ENCODE measurements around the gene EVI5.
"Not testable (repeated sequence)": the region's sequence is repeated elsewhere in the genome, so short reads cannot be mapped to it uniquely, and the experiment has no call there.

The EVI5 gene

DNA sequence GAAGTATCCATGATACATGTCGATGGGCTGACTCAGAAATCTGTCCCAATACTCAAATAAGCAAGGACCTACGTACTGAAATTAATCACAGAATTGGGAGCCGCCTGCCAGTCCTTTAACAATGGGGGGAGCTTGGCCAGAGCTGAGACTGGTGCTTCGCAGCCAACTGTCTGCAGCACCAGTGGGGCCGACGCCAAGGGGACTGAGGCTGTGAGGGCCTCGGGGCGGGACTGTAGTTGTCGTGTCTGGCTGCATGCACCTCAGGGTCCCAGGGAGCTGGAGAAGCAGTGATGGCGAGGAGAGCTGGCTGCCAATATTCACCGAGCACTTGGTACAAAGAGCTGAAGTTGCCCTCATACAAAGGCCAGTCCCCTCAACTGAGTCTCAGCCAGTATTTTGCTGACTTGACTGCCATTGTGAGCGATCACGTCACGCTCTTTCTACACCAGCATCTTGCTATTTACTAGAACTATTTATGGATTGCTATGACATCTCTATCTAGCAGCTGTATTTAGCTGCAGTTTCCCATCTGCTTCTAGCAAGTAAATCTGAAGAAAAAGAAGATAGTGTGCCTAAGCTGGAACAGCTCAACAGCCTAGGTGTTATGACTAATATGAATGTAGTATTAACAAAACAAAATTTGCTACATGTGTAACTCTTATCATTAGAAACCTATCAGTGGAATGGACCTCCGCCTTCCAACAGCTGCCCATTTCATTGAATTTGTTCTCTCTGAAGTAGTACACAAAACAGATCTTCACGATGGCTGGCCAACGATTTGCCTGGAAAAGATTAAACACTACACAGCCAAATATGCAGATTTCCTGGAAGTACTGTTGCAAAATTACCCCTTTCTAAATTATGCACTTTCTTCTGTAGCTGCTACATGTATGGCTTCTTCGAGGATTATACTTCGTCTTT, 29.1 kb downstream of the EVI5 start:
- H3K27me3 ChIP-seq (ENCODE audit: control insufficient read depth, insufficient read depth, low read length) = no peaks in the 10 kb centered on the region
- no peak overlapping the region for H3K4me3 ChIP-seq (ENCODE audit: low read length)
- no peaks in the 10 kb centered on the region for H3K36me3 ChIP-seq (ENCODE audit: control insufficient read depth, insufficient read depth, low read length)
- H3K27ac ChIP-seq (ENCODE audit: low read depth, low read length) = no peak overlapping the region
- no peak overlapping the region for H3K9ac ChIP-seq (ENCODE audit: low read length)
- no peaks in the 10 kb centered on the region for H3K4me1 ChIP-seq (ENCODE audit: control insufficient read depth, insufficient read depth, low read length)

DNA sequence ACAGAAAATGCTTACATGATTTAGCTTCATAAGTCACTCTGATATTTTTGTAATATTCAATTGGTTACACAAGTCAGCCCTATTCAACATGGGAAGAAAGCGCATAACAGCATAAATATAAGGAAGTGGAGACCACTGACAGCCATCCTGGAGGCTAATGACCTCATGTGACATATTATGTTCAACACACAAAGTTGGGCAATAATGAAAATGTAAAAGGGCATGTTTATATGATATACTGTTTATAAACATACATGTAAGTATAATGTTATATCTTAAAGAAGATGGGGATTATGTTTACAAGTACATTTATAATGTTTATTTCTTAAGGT, 30.2 kb downstream of the EVI5 start:
- Histone ChIP-seq H3K4me1 (ENCODE audit: control insufficient read depth, insufficient read depth, low read length) (no peaks in the 10 kb centered on the region), H3K4me3 (ENCODE audit: low read length) (no peak overlapping the region), H3K36me3 (ENCODE audit: control insufficient read depth, insufficient read depth, low read length) (no peaks in the 10 kb centered on the region), H3K27ac (ENCODE audit: low read depth, low read length) (no peak overlapping the region), H3K27me3 (ENCODE audit: control insufficient read depth, insufficient read depth, low read length) (no peaks in the 10 kb centered on the region), H3K9ac (ENCODE audit: low read length) (no peak overlapping the region)

DNA sequence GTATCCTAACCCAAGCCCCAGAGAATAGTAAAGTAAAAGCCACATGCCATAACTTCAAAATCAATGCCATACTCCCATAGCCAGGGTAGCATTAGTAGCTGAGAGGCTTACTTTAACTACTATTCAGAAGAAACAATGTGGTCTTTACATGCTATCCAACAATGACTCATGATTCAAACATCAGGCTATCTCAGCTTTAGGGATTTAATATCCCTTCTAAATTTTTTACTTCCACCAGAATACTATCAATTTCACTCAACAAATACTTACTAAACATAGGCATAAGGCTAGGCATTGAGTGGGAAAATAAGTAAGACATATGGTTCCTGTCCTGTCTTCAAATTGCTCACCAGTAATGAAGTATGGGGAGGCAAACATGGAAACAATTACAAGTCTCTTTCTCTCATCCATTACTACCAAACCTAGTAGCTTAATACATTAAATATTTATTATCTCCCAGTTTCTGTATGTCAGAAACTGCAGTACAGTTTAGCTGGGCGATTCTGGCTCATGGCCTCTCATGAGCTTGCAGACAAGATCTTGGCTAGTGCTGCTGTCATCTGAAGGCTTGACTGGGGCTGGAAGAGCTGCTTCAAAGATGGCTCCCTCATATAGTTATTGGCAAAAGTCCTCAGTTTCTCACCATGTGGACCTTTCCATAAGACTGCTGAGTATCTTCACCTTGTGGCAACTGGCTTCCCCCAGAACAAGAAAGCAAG, 30.7 kb downstream of the EVI5 start:
- no peak overlapping the region for H3K4me3 ChIP-seq (ENCODE audit: low read length)
- H3K36me3 ChIP-seq (ENCODE audit: control insufficient read depth, insufficient read depth, low read length) = no peaks in the 10 kb centered on the region
- H3K9ac ChIP-seq (ENCODE audit: low read length) = no peak overlapping the region
- no peaks in the 10 kb centered on the region for H3K27me3 ChIP-seq (ENCODE audit: control insufficient read depth, insufficient read depth, low read length)
- no peak overlapping the region for H3K27ac ChIP-seq (ENCODE audit: low read depth, low read length)
- H3K4me1 ChIP-seq (ENCODE audit: control insufficient read depth, insufficient read depth, low read length) = no peaks in the 10 kb centered on the region

DNA sequence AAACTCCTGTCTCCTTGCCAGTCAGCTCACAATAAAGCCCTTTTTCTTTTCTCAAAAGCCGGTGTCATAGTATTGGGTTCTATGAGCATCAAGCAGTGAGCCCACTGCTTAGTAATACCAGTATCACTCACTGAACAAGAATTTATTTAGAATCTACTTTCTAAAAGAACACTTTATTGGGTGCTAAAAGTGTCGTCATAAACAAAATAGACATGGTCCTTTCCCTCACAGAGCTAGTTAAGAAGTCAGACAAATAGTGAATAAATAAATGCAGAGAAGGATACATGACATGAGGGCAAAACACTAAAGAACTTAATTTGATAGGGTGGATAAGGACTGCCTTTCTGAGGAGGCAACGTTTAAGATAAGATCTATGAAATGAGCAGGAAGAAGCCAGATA, 32.2 kb downstream of the EVI5 start:
- Histone ChIP-seq H3K4me3 (ENCODE audit: low read length) (no peak overlapping the region), H3K27me3 (ENCODE audit: control insufficient read depth, insufficient read depth, low read length) (no peaks in the 10 kb centered on the region), H3K9ac (ENCODE audit: low read length) (no peak overlapping the region), H3K4me1 (ENCODE audit: control insufficient read depth, insufficient read depth, low read length) (no peaks in the 10 kb centered on the region), H3K27ac (ENCODE audit: low read depth, low read length) (no peak overlapping the region), H3K36me3 (ENCODE audit: control insufficient read depth, insufficient read depth, low read length) (no peaks in the 10 kb centered on the region)

DNA sequence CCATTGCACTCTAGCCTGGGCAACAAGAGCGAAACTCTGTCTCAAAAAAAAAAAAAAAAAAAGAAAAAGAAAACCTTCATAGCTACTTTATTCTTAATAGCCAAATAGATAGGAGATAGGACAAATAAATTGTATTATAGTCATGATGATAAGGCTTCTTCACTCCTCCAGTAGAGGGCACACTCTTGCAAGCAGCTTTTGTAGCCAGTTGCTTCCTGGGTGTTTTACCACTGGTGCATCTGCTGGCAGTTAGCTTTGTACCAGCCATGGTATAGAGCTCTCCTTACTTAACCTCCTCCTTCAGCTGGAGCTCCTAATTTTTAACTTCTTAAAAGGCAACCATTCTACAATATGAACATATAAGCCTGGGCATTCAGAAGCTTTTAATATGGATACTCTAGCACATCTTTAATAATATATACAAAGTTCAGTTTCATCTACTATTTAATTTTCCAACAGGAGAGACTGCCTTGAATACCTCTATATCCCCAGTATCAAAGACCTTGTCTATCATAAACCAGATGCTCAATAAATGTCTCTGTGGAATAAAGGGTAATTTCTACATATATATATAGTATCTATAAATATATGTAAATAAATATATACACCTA, 35.8 kb downstream of the EVI5 start:
- Histone ChIP-seq H3K27me3 (ENCODE audit: control insufficient read depth, insufficient read depth, low read length) (no peaks in the 10 kb centered on the region), H3K36me3 (ENCODE audit: control insufficient read depth, insufficient read depth, low read length) (no peaks in the 10 kb centered on the region)

DNA sequence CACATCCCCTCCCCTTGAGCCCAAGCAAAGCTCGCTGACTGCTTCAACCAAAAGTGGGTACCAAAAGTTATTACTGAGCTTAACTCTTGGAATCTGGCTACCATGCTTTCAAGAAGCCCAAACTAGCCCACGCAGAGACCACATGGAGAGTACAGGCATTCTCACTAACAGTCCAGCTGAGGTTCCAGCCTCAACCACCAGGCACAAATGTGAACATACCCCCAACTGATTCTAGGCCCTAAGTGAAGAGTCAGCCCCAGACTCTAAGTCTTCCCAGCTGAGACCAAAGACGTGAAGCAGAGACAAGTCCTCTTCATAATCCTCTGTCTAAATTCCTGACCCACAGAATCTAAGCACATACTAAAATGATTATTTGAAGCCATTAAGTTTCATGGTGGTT, 36.8 kb downstream of the EVI5 start:
- Histone ChIP-seq H3K9ac (ENCODE audit: low read length) (no peak overlapping the region), H3K27me3 (ENCODE audit: control insufficient read depth, insufficient read depth, low read length) (no peaks in the 10 kb centered on the region), H3K4me1 (ENCODE audit: control insufficient read depth, insufficient read depth, low read length) (no peaks in the 10 kb centered on the region), H3K4me3 (ENCODE audit: low read length) (no peak overlapping the region), H3K36me3 (ENCODE audit: control insufficient read depth, insufficient read depth, low read length) (no peaks in the 10 kb centered on the region), H3K27ac (ENCODE audit: low read depth, low read length) (no peak overlapping the region)

More for the DNA sequence above, 35.8 kb downstream of the EVI5 start:
- Histone ChIP-seq H3K4me1 (ENCODE audit: control insufficient read depth, insufficient read depth, low read length) (no peaks in the 10 kb centered on the region), H3K9ac (ENCODE audit: low read length) (no peak overlapping the region), H3K4me3 (ENCODE audit: low read length) (no peak overlapping the region), H3K27ac (ENCODE audit: low read depth, low read length) (no peak overlapping the region)

DNA sequence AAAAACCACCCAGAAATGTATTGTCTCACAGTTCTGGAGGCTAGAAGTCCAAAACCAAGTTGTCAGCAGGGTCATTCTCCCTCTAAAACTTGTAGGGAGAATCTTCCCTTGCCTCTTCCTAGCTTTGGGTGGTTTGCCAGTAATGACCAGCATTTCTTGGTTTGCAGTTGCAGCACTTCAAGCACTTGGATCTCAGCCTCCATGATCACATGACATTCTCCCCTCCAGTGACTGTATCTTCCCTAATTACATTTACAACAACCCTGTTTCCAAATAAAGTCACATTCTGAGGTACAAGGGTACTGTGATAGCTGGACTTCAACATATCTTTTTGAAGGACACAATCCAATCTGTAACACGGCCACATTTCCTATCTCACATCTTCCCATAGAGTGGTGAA, 37.2 kb downstream of the EVI5 start:
- Histone ChIP-seq H3K27me3 (ENCODE audit: control insufficient read depth, insufficient read depth, low read length) (no peaks in the 10 kb centered on the region), H3K27ac (ENCODE audit: low read depth, low read length) (no peak overlapping the region), H3K36me3 (ENCODE audit: control insufficient read depth, insufficient read depth, low read length) (no peaks in the 10 kb centered on the region), H3K4me3 (ENCODE audit: low read length) (no peak overlapping the region), H3K9ac (ENCODE audit: low read length) (no peak overlapping the region), H3K4me1 (ENCODE audit: control insufficient read depth, insufficient read depth, low read length) (no peaks in the 10 kb centered on the region)

DNA sequence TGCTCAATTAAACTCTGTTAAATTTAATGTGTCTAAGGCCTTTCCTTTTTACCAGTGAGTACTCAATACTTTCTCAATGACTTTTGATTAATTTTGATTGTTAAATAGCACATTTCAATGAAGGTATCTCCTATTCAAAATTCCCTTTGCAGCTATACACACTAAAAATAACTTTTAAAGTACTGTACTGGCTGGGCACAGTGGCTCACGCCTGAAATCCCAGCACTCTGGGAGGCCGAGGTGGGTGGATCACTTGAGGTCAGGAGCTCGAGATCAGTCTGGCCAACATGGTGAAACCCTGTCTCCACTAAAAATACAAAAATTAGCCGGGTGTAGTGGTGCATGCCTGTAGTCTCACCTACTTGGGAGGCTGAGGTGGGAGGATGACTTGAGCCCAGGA, 38.7 kb downstream of the EVI5 start:
- H3K4me3 ChIP-seq (ENCODE audit: low read length); H3K4me1 ChIP-seq (ENCODE audit: control insufficient read depth, insufficient read depth, low read length); H3K27me3 ChIP-seq (ENCODE audit: control insufficient read depth, insufficient read depth, low read length); H3K36me3 ChIP-seq (ENCODE audit: control insufficient read depth, insufficient read depth, low read length); H3K9ac ChIP-seq (ENCODE audit: low read length); H3K27ac ChIP-seq (ENCODE audit: low read depth, low read length): not testable (repeated sequence)

DNA sequence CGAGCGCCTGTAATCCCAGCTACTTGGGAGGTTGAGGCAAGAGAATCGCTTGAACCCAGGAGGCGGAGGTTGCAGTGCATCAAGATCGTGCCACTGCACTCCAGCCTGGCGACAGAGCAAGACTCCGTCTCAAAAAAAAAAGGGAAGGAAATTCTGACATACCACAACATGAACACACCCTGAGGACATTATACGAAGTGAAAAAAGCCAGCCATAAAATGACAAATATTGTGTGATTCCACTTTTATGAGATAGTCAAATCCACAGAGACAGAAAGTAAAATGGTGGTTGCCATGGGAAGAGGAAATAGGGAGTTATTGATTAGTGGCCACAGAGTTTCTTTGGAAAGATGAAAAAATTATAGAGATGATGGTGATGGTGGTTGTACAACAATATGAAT, 41.7 kb downstream of the EVI5 start:
- Histone ChIP-seq H3K9ac (ENCODE audit: low read length) (no peak overlapping the region), H3K36me3 (ENCODE audit: control insufficient read depth, insufficient read depth, low read length) (no peaks in the 10 kb centered on the region), H3K27ac (ENCODE audit: low read depth, low read length) (no peak overlapping the region), H3K4me1 (ENCODE audit: control insufficient read depth, insufficient read depth, low read length) (no peaks in the 10 kb centered on the region), H3K27me3 (ENCODE audit: control insufficient read depth, insufficient read depth, low read length) (no peaks in the 10 kb centered on the region), H3K4me3 (ENCODE audit: low read length) (no peak overlapping the region)

DNA sequence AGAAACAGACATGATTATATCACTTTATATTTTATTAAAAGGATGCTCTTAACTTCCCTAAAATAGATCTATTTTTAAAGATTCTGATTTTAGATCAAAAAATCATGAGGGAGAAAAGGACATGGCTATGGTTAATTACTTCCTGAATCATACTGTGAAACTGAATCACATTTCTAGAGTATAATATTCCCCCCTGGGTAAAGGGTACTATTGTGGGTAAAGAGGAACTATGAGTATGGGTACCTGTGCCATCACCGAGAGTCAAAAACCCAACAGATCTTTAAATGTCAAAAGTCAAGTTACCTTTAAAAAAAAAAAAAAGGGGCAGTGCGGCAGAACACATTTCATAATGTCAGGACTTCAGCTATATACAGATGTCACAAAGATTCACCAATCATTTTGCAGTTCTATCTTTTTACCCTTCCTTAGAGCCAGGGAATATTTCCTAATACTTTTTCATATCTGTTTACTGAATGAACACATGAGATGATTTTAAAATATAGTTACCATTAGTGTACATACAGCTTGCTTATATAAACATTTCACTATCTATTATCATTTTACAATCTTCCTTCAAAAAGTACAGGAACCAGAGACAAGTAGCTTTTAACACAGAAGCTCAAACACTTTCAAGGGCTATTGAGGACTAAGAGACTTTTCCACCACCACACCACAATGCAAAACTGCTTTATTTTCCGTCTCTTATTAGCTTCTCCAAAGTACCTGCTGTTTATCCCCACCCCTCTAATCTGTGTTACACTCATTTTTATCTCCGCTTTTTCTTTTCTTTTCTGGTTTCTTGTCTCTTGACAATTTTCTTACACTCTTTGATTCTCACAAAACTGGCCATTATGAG, 45.0 kb downstream of the EVI5 start:
- no peaks in the 10 kb centered on the region for H3K36me3 ChIP-seq (ENCODE audit: control insufficient read depth, insufficient read depth, low read length)

DNA sequence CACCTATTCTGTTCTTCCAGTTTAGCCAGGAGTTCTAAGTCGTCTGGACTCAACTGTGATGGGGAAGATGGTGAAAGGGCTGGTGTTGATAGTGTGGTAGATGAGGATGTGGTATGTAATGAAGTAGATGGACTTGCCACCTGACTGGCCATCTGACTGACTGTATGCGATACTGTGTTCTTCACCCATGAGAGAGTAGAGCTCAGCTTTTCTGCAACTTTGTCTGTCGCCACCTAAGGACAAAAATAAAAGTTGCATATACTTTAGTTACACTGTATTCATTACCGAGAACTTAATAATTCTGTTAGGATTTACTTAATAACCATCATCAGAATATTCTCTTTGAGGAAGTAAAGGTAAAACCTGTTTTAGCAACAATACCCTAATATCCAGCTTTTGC, 48.5 kb downstream of the EVI5 start:
- H3K4me3 ChIP-seq (ENCODE audit: low read length) = no peak overlapping the region
- H3K4me1 ChIP-seq (ENCODE audit: control insufficient read depth, insufficient read depth, low read length) = no peaks in the 10 kb centered on the region
- no peak overlapping the region for H3K27ac ChIP-seq (ENCODE audit: low read depth, low read length)
- H3K27me3 ChIP-seq (ENCODE audit: control insufficient read depth, insufficient read depth, low read length) = no peaks in the 10 kb centered on the region
- H3K9ac ChIP-seq (ENCODE audit: low read length) = no peak overlapping the region
- no peaks in the 10 kb centered on the region for H3K36me3 ChIP-seq (ENCODE audit: control insufficient read depth, insufficient read depth, low read length)

More for the DNA sequence above, 45.0 kb downstream of the EVI5 start:
- Histone ChIP-seq H3K27me3 (ENCODE audit: control insufficient read depth, insufficient read depth, low read length) (no peaks in the 10 kb centered on the region), H3K4me1 (ENCODE audit: control insufficient read depth, insufficient read depth, low read length) (no peaks in the 10 kb centered on the region), H3K9ac (ENCODE audit: low read length) (no peak overlapping the region), H3K27ac (ENCODE audit: low read depth, low read length) (no peak overlapping the region), H3K4me3 (ENCODE audit: low read length) (no peak overlapping the region)

DNA sequence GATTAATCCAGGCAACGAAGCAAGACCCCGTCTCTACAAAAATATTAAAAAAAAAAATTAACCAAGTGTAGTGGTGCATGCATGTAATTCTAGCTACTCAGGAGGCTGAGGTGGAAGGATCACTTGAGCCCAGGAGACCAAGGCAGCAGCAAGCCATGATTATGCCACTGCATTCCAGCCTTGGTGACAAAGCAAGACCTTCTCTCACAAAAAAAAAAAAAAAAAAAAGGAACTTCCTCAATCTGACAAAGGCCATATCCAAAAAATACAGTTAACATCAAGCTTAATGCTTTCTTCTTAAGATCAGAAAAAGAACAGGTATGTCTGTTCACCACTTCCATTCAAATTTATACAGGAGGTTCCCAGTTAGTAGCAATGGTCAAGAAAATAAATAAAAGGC, 54.4 kb downstream of the EVI5 start:
- no peak overlapping the region for H3K4me3 ChIP-seq (ENCODE audit: low read length)
- no peak overlapping the region for H3K27ac ChIP-seq (ENCODE audit: low read depth, low read length)
- H3K4me1 ChIP-seq (ENCODE audit: control insufficient read depth, insufficient read depth, low read length) = no peaks in the 10 kb centered on the region
- no peaks in the 10 kb centered on the region for H3K27me3 ChIP-seq (ENCODE audit: control insufficient read depth, insufficient read depth, low read length)
- no peak overlapping the region for H3K9ac ChIP-seq (ENCODE audit: low read length)
- no peaks in the 10 kb centered on the region for H3K36me3 ChIP-seq (ENCODE audit: control insufficient read depth, insufficient read depth, low read length)
